GM10266 (cell line): ENCODE measurements around the gene METTL25.

ENCODE experiments used
- DNase-seq: peaks from one replicate; pipeline ENCODE4 v3.0.0; 2012; ENCODE audit errors: extremely low spot score
- CTCF ChIP-seq: IDR thresholded peaks from 2 replicates; pipeline ENCODE4 v1.5.1; 2012; ENCODE audit warnings: mild to moderate bottlenecking, low read depth; ENCODE audit not compliant: control insufficient read depth, insufficient read depth; ENCODE audit errors: missing control alignments

METTL25 gene

GRCh38 chr12:82507686-82508085 lies 149.4 kb downstream of the METTL25 start:
- no peak for DNase-seq
- no peak for TF ChIP-seq CTCF

- no peak for TF ChIP-seq CTCF
- DNase-seq: no peak
Observed at GRCh38 chr12:82510386-82510785, 152.1 kb downstream of the METTL25 start.

GRCh38 chr12:82514880-82515279 lies 156.6 kb downstream of the METTL25 start:
- DNase-seq: no peak
- no peak for TF ChIP-seq CTCF

GRCh38 chr12:82515652-82516051 lies 157.3 kb downstream of the METTL25 start:
- no peak for TF ChIP-seq CTCF
- no peak for DNase-seq

GRCh38 chr12:82517027-82517426 lies 158.7 kb downstream of the METTL25 start:
- TF ChIP-seq CTCF: peak; percentile 55
- DNase-seq: peak; percentile 4

- no peak for TF ChIP-seq CTCF
- DNase-seq: no peak
Observed at GRCh38 chr12:82517808-82518207, 159.5 kb downstream of the METTL25 start.

GRCh38 chr12:82519510-82519909 lies 161.2 kb downstream of the METTL25 start:
- no peak for TF ChIP-seq CTCF
- no peak for DNase-seq
